Nephron progenitor cell (in vitro differentiated cells): ENCODE data around the gene PCSK6.

Source experiments
- DNase-seq: peaks from one replicate; pipeline ENCODE4 v3.0.0; 2021
- H3K27ac Mint-ChIP-seq: 2 replicates; pipeline ENCODE4 v1.8.0; 2021; ENCODE audit warnings: mild to moderate bottlenecking, moderate library complexity, mixed read lengths
- H3K27me3 Mint-ChIP-seq: 2 replicates; pipeline ENCODE4 v1.8.0; 2021; ENCODE audit warnings: mild to moderate bottlenecking, low read depth, mixed read lengths; ENCODE audit not compliant: poor library complexity
- H3K36me3 Mint-ChIP-seq: 2 replicates; pipeline ENCODE4 v1.8.0; 2021; ENCODE audit warnings: low read depth, mixed read lengths
- H3K4me1 Mint-ChIP-seq: 2 replicates; pipeline ENCODE4 v1.8.0; 2021; ENCODE audit warnings: mixed read lengths
- H3K4me3 Mint-ChIP-seq: 2 replicates; pipeline ENCODE4 v1.8.0; 2021; ENCODE audit warnings: mild to moderate bottlenecking, moderate library complexity, mixed read lengths
- H3K9me3 Mint-ChIP-seq: 2 replicates; pipeline ENCODE4 v1.8.0; 2021; ENCODE audit warnings: mild to moderate bottlenecking, moderate library complexity, mixed read lengths
- TF ChIP-seq, protein P1 (sequence below): fragments of 200-600 bp; sonication (generic); IDR thresholded peaks from 2 replicates; pipeline ENCODE4 v1.5.0; 2021; ENCODE audit warnings: antibody characterized with exemption

Gene PCSK6

DNA sequence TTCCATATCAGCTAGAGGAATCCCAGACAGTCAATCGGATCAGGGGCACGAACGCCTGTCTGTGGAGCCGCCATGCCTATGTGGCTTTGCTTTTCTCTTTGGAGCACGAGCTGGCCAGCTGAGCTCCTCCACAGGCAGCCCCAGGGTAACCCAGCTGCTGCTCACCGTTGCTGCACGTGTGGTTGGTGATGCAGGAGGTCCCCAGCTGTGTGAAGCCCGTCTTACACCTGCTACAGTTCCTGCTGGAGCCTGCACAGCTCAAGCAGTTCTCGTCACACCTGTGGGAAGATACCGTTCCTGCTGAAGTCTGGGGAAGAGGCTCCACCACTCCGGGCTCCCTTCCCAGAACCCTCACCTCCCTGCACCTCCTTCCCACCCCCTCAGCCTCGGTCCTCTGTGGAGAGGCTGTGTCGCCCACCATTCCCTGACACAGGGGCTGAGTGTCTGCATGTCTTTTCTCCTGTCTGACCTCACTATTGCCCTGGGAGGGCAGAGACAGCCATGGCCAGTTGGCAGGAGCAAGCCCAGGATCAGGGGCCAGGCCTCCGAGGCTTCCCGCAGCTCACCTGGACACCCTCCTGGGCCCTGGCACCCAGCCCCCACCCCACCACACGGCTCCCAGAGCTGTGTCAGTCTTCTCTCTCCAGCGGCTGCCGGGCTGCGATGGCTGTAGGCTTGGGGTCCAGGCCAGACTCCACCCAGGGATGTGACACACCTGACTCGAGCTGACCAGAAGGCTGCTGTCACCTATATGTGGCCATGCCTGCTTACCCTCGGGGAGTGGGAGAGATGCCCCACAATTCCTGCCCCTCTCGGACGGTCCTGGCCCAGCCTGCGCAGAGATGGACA lies 182.2 kb downstream of the PCSK6 start:
- peaks cover 6% of the 10 kb centered on the region for H3K4me1 Mint-ChIP-seq
- no peak for DNase-seq
- no peaks in the 10 kb centered on the region for H3K36me3 Mint-ChIP-seq
- peaks cover 8% of the 10 kb centered on the region for H3K27me3 Mint-ChIP-seq
- no peaks in the 10 kb centered on the region for H3K9me3 Mint-ChIP-seq
- H3K27ac Mint-ChIP-seq = no peak overlapping the region
- TF ChIP-seq, protein P1, sequence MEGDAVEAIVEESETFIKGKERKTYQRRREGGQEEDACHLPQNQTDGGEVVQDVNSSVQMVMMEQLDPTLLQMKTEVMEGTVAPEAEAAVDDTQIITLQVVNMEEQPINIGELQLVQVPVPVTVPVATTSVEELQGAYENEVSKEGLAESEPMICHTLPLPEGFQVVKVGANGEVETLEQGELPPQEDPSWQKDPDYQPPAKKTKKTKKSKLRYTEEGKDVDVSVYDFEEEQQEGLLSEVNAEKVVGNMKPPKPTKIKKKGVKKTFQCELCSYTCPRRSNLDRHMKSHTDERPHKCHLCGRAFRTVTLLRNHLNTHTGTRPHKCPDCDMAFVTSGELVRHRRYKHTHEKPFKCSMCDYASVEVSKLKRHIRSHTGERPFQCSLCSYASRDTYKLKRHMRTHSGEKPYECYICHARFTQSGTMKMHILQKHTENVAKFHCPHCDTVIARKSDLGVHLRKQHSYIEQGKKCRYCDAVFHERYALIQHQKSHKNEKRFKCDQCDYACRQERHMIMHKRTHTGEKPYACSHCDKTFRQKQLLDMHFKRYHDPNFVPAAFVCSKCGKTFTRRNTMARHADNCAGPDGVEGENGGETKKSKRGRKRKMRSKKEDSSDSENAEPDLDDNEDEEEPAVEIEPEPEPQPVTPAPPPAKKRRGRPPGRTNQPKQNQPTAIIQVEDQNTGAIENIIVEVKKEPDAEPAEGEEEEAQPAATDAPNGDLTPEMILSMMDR = no peak
- no peak overlapping the region for H3K4me3 Mint-ChIP-seq

DNA sequence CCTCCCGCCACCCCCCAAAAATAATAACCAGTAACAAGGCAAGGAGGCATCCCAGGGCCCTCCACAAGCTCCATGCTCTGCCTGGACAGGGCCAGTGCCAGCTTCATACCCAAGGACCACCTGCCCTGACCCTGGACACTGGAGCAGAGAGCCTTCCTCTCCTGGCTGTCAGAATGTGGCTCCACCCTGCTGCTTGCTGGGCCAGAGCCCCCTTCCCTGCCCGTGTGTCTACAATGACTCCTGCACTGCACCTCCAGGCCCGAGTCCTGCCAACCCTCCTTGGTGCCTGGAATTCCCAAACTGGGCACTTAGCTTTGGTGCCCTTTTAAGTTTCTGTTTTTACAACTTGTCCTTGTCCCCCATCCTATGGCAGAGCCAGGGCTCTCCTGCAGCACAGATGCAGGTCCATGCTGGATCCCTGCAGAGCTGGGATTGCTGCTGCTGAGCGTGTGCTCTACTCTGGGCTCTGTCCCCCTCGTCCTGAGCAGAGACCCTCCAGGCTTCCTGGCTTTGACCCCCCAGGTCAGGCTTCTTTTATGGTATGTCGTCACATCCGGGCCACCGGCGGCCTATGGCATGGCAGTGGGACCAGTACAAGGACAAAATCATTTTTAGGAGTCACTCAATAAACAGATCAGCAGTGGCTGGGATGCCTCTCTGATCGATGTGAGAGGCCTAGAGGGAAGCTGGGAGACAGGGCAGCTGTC lies 183.0 kb downstream of the PCSK6 start:
- H3K27ac Mint-ChIP-seq = no peak overlapping the region
- H3K27me3 Mint-ChIP-seq = peaks cover 9% of the 10 kb centered on the region
- TF ChIP-seq, protein P1 = no peak
- H3K9me3 Mint-ChIP-seq = no peaks in the 10 kb centered on the region
- DNase-seq = no peak
- H3K4me3 Mint-ChIP-seq = no peak overlapping the region
- H3K36me3 Mint-ChIP-seq = no peaks in the 10 kb centered on the region
- H3K4me1 Mint-ChIP-seq = peaks cover 6% of the 10 kb centered on the region

DNA sequence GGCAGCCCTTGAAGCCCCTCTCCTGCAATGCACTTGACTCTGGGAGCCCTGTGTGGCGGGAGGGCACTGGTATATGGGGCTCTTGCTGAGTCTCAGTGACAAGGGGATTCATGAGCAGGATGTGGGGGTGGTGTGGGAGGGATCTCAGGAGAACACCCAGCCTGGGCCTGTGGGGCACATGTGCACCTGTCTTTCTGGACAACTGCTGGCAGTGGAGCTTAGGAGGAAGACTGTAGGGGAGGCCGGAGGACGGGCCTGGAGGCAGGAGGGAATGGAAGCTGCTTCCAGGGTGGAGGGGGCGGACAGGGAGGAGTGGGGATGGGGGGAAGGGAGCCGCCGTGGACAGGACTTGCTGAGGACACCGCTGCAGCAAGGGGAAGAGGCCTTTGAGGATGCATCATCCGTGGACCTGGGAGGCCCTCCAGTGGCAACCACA lies 183.7 kb downstream of the PCSK6 start:
- Mint-ChIP-seq H3K9me3 (no peaks in the 10 kb centered on the region), H3K4me3 (no peak overlapping the region), H3K4me1 (peaks cover 6% of the 10 kb centered on the region), H3K36me3 (no peaks in the 10 kb centered on the region), H3K27ac (no peak overlapping the region), H3K27me3 (peaks cover 9% of the 10 kb centered on the region)
- TF ChIP-seq, protein P1 = no peak
- DNase-seq = no peak

DNA sequence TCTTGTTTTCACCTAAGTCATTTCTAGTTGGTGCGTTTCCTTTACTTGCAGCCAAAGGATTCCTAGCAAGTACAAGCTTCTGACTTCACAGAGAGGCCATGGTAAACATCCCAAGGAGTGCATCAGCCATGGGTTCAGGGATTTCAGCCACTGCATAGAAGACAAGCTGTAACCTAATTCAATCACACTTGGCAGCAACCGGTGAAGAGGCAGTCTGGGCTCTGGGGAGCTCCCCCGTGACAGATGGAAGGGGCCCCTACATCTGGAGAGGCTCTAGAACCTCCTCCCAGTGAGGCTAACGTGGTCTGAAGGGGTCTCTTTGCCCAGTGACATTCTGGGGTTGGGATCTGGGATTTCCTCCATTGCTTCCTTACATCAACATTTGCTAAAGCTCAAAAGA lies 186.1 kb downstream of the PCSK6 start:
- TF ChIP-seq, protein P1 = no peak
- no peaks in the 10 kb centered on the region for H3K9me3 Mint-ChIP-seq
- H3K36me3 Mint-ChIP-seq = no peaks in the 10 kb centered on the region
- peaks cover 9% of the 10 kb centered on the region for H3K27me3 Mint-ChIP-seq
- no peak overlapping the region for H3K4me3 Mint-ChIP-seq
- no peak overlapping the region for H3K27ac Mint-ChIP-seq
- peaks cover 6% of the 10 kb centered on the region for H3K4me1 Mint-ChIP-seq
- no peak for DNase-seq

DNA sequence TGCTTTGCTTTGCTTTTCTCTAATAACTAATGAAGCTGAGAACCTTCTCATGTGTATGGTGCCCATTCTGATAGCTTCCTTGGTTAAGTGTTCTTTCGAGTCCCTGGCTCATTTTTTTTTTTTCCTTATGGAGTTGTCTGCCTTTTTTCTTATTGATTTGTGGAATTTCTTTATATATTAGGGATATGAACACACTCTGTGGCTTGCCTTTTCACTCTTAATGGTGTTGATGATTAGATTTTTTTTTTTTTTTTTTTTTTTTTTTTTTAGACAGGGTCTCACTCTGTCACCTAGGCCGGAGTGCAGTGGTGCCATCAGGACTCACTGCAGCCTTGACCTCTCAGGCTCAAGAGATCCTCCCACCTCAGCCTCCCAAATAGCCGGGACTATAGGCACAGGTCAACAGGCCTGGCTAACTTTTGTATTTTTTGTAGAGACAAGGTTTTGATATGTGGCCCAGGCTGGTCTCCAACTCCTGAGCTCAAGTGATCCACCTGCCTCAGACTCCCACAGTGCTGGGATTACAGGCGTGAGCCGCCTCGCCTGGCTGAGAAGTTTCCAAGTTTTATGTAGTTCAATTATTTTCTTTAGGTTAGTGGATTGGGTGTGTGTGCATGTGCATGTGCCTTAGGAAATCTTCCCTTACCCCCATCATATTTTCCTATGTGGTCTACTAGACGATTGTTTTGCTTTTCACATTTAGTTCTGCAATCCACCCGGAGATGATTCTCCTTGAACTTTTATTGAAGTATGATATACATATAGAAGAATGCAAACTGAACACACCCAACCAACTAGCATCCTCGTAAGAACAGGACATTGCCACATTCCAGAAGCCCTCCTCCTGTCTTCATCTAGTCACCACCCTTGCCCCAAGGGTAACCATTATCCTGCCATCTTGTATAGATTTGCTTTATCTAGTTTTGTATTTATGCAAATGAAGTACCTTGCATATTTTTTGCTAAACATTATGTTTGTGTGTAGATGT lies 192.8 kb downstream of the PCSK6 start:
- H3K4me3 Mint-ChIP-seq = peak overlapping the region; percentile 99
- DNase-seq = no peak
- TF ChIP-seq, protein P1 = no peak
- peaks cover 2% of the 10 kb centered on the region for H3K27me3 Mint-ChIP-seq
- H3K4me1 Mint-ChIP-seq = peaks cover 40% of the 10 kb centered on the region
- H3K27ac Mint-ChIP-seq = no peak overlapping the region
- H3K9me3 Mint-ChIP-seq = no peaks in the 10 kb centered on the region
- peaks cover 4% of the 10 kb centered on the region for H3K36me3 Mint-ChIP-seq
